Choroid plexus epithelial cell (primary cell): ENCODE results near the gene CD6.

Experiments used
- DNase-seq: peaks from one replicate; pipeline ENCODE4 v3.0.0-alpha.2; 2010; ENCODE audit warnings: low read depth
- H3K4me3 ChIP-seq: 2 replicates; pipeline ENCODE4 v1.5.1; 2011; ENCODE audit warnings: low read depth, mild to moderate bottlenecking, control low read depth, low read length, moderate library complexity
- CTCF ChIP-seq: conservative IDR thresholded peaks from 2 replicates; pipeline ENCODE4 v1.5.1; 2011; ENCODE audit warnings: low read depth, mild to moderate bottlenecking, control low read depth, inconsistent platforms, low read length, moderate library complexity

CD6 gene

DNA sequence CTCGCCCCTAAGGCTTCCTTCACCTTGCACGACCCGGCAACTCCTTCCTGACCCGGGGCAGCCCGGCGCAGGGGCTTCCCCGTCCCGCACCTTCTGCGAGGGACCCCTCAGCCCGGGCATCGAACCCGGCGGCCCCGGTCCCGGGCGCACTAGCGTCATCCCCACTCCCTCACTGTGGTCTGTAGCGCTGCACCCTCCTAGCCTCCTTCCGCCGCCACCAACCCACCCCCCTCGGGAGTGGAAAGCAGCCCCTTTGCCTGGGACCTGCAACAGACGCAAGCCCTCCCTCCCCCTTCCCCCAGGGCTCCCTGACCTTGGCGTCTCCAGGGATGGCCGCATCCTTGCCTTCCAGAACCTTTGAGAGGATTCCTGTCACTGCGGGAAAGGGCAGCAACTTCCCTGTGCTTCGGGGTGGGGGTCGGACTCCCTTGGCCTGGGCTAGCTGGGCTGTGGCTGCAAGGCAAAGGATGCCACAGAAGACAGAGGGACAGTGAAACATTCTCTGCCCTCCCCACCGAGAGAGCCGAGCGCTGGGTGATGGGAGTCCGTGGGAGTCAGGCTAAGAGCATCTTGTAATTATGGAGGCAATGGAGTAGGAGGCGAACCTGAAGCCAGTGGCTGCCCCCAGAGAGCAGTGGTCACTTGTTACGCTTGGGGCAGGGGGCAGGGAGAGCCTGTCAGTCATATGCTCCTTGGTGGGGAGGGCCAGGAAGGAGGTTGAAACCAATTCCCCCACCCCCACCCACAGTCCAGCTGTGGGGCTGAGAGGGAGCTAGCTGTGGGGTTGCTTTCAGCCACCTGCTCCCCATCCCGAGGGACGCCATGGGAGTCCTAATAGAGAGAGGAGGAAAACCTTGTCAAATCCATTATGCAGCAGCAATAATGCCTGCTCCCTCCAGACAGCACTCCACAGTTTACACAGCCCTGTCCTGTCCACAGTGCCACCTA lies 46.3 kb upstream of the CD6 start:
- no peak for TF ChIP-seq CTCF
- no peak for DNase-seq
- H3K4me3 ChIP-seq = peak overlapping the region; percentile 66

DNA sequence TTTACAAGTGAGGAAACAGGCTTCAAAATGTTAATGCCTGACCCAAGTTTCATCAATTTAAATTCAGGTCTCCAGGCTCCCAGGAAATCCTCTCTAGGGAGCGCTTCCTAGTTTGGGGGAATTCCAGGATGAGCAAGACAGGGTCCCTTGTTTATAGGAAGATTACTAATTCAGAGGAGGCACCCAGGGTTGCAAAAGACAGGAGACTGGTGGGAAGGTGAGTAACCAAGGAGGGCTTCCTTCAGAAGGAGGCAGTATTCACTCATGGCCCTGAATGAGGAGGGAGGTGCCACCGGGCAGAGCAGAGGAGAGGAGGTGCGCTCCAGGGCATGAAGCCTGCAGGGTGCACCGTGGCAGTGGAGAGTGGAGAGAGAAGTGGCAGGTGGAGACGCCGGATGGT lies 45.6 kb upstream of the CD6 start:
- DNase-seq = peak; percentile 35
- no peak overlapping the region for H3K4me3 ChIP-seq
- TF ChIP-seq CTCF = no peak

DNA sequence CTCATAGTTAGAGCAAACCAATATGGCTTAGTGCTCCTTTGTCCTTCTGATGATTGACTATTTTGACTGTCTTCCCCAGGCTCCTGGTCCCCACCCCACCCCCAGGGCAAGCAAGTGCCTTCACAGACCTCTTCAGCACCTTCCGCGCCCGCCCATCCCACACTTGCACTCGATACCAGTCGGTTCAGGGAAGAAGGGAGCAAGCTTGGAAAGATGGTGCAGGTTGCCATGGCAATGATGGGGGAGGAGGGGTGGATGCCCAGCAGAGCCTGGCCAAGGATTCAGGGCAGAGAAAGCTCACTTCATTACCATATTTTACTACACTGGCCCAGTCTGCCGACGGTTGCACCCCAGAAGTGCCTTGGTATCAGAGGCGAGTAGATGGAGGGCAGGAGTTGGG lies 45.0 kb upstream of the CD6 start:
- no peak overlapping the region for H3K4me3 ChIP-seq
- TF ChIP-seq CTCF = no peak
- no peak for DNase-seq

DNA sequence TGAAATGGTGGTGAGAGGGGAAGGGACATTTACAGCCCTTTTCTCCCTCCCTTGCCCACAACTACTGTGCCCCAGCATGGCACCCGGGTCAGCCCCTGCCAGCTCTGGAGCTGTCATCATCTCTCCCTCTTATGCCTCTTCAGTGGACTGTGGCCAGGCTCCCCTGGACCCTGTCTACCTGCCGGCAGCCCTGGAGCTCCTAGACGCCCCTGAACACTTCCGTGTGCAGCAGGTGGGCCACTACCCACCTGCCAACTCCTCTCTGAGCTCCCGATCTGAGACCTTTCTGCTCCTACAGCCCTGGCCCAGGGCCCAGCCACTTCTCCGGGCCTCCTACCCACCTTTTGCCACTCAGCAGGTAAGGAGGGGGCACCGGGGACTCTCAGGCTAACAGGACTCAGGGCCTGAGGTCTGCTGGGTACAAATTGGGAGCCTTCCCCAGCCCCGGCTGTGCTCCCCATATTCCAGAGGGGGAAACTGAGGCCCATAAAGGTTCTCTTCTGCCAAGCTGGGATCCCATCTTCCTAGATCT lies 44.4 kb upstream of the CD6 start:
- no peak overlapping the region for H3K4me3 ChIP-seq
- no peak for TF ChIP-seq CTCF
- DNase-seq = no peak

DNA sequence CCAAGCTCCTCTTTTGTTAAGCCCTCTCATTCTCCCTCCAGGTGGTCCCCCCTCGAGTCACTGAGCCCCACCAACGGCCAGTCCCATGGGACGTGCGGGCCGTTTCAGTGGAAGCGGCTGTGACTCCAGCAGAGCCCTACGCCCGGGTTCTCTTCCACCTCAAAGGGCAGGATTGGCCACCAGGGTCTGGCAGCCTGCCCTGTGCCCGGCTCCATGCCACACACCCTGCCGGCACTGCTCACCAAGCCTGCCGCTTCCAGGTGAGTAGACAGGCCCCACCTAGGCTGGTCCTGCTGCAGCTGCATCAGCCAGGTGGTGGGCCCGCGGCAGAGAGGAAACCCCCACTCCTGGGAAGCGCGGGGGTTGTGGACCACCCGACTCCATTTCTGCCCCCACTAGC lies 43.9 kb upstream of the CD6 start:
- TF ChIP-seq CTCF = no peak
- no peak for DNase-seq
- H3K4me3 ChIP-seq = no peak overlapping the region

DNA sequence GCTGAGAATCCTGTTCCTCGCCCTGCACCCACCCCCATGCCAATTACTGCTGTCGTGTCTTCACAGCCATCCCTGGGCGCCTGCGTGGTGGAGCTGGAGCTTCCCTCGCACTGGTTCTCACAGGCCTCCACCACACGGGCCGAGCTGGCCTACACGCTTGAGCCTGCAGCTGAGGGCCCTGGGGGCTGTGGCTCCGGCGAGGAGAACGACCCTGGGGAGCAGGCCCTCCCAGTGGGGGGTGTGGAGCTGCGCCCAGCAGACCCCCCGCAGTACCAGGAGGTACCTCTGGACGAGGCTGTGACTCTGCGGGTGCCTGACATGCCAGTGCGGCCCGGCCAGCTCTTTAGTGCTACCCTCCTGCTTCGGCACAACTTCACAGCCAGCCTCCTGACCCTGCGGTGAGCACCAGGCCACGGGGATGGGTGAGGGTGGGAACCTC lies 42.9 kb upstream of the CD6 start:
- no peak for TF ChIP-seq CTCF
- no peak for DNase-seq
- no peak overlapping the region for H3K4me3 ChIP-seq
